NCI-H128 (cell line): ENCODE data around the gene PHC2.

Experiments used
- DNase-seq: peaks from one replicate; lab custom pipeline; 2025; ENCODE audit not compliant: unreplicated experiment; lab: John Stamatoyannopoulos, UW

Gene PHC2

GRCh38 chr1:33275706-33276572 is 155.0 kb downstream of the PHC2 start:
- DNase-seq, result no peak

GRCh38 chr1:33275195-33275594 is 155.7 kb downstream of the PHC2 start:
- DNase-seq, result no peak

DNA sequence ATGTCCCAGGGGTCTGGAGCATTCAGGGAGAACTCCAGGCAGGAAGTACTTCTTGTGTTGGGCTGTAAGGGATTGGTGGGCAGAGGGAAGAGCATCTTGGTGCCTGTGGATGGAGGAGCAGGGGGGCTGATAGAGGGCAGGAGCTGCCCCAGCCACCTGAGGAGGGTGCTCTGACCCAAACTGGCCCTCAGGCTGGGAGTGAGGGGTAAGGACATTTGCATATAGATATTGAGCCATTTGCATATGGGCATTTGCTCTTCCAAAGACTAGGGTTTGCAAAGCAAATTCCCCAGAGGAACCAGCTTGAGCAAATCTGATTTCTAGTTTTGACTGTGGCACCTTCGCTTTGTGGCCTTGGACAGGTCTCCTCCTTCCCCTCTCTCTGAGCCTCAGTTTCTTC is 156.4 kb downstream of the PHC2 start:
- no peak for DNase-seq

DNA sequence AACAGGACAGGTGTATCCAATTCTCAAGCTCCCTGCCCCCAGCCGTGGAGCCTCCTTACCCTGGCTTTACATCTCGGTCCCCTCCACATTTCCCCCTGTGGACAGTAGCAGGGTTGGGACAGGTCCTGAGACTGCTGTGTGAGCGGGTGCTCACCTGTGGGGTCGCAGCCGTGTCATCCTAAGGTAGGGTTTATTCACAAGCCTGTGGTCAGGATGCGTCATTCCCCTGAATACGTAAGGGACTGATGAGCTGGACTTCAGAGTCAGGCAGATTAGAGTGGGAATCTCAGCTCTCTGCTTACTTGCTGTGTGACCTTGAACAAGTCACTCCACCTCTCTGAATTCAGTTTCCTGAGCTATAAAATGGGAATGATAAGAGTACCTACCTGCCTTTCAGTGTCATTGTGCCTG is 156.9 kb downstream of the PHC2 start:
- no peak for DNase-seq
